Neural progenitor cell (in vitro differentiated cells): Measurements from ENCODE around the gene CCDC136. TPM values are rescaled to one million over a fixed set of nuclear protein-coding genes. Genes with fewer than 3 reads are reported as not detected.

Experiments
- DNase-seq: peaks from one replicate; pipeline ENCODE4 v3.0.0-alpha.2; 2016; ENCODE audit warnings: low spot score
- H2AFZ ChIP-seq: fragments of 200-600 bp; sonication (generic); replicated peaks from 2 replicates; pipeline ENCODE4 v1.6.1; 2016; ENCODE audit warnings: antibody characterized with exemption
- H3F3A ChIP-seq: fragments of 200-600 bp; sonication (generic); 2 replicates; pipeline ENCODE4 v1.6.1; 2016; ENCODE audit warnings: antibody characterized with exemption, low read depth
- H3K27ac ChIP-seq: fragments of 200-600 bp; sonication (generic); 2 replicates; pipeline ENCODE4 v1.5.1; 2016; ENCODE audit warnings: mild to moderate bottlenecking
- H3K27me3 ChIP-seq: fragments of 200-600 bp; sonication (generic); 2 replicates; pipeline ENCODE4 v1.6.1; 2016; ENCODE audit warnings: mild to moderate bottlenecking, moderate library complexity
- H3K36me3 ChIP-seq: fragments of 200-600 bp; sonication (generic); 2 replicates; pipeline ENCODE4 v1.5.1; 2016
- H3K4me1 ChIP-seq: fragments of 200-600 bp; sonication (generic); 2 replicates; pipeline ENCODE4 v1.6.1; 2016; ENCODE audit warnings: mixed run types
- H3K4me2 ChIP-seq: fragments of 200-600 bp; sonication (generic); 2 replicates; pipeline ENCODE4 v1.6.1; 2016
- H3K4me3 ChIP-seq: fragments of 200-600 bp; sonication (generic); 2 replicates; pipeline ENCODE4 v1.5.1; 2016
- H3K79me2 ChIP-seq: fragments of 200-600 bp; sonication (generic); 2 replicates; pipeline ENCODE4 v1.6.1; 2016; ENCODE audit warnings: low read depth
- H3K9ac ChIP-seq: fragments of 200-600 bp; sonication (generic); 2 replicates; pipeline ENCODE4 v1.6.1; 2016
- H3K9me3 ChIP-seq: fragments of 200-600 bp; sonication (generic); 2 replicates; pipeline ENCODE4 v1.5.1; 2016; ENCODE audit warnings: low read depth
- H4K20me1 ChIP-seq: fragments of 200-600 bp; sonication (generic); 2 replicates; pipeline ENCODE4 v1.6.1; 2016; ENCODE audit warnings: low read depth
- H3K27ac Mint-ChIP-seq: 3 replicates; pipeline ENCODE4 v1.8.0; 2021; ENCODE audit warnings: mixed read lengths
- H3K27me3 Mint-ChIP-seq: 2 replicates; pipeline ENCODE4 v1.8.0; 2022; ENCODE audit warnings: low read depth, mild to moderate bottlenecking, inconsistent platforms, moderate library complexity, mixed read lengths; ENCODE audit not compliant: insufficient read depth
- H3K36me3 Mint-ChIP-seq: 3 replicates; pipeline ENCODE4 v1.8.0; 2021; ENCODE audit warnings: mixed read lengths
- H3K4me1 Mint-ChIP-seq: 3 replicates; pipeline ENCODE4 v1.8.0; 2021; ENCODE audit warnings: mixed read lengths
- H3K4me3 Mint-ChIP-seq: 3 replicates; pipeline ENCODE4 v1.8.0; 2021; ENCODE audit warnings: mild to moderate bottlenecking, moderate library complexity, mixed read lengths
- H3K9me3 Mint-ChIP-seq: 3 replicates; pipeline ENCODE4 v1.8.0; 2020; ENCODE audit warnings: mixed read lengths
- EZH2 ChIP-seq: fragments of 200-600 bp; sonication (generic); IDR thresholded peaks from 2 replicates; pipeline ENCODE4 v1.6.1; 2017; ENCODE audit warnings: antibody characterized with exemption, mild to moderate bottlenecking, moderate library complexity
- EZH2phosphoT487 ChIP-seq: fragments of 200-600 bp; sonication (generic); IDR thresholded peaks from 2 replicates; pipeline ENCODE4 v1.6.1; 2017; ENCODE audit warnings: antibody characterized with exemption
- total RNA-seq: library from RNA; depleted of rRNA; stranded (reverse); fragments of >200 nt; gene quantifications from 2 replicates; pipeline ENCODE4 v1.2.3, GENCODE V29; 2015; ENCODE audit warnings: low replicate concordance
- TF ChIP-seq, protein P1 (sequence below): fragments of 200-600 bp; sonication (generic); IDR thresholded peaks from 2 replicates; pipeline ENCODE4 v1.5.1; 2017; ENCODE audit warnings: antibody characterized with exemption, mild to moderate bottlenecking

The CCDC136 gene
- total RNA-seq, 1 donor from 2014 or later: 93.6 TPM

- H4K20me1 ChIP-seq: no peaks in the 10 kb centered on the region
- no peak overlapping the region for H3K27ac Mint-ChIP-seq
Measured at GRCh38 chr7:128847721-128848211, 56.0 kb downstream of the CCDC136 start.

GRCh38 chr7:128848289-128849155 lies 56.8 kb downstream of the CCDC136 start:
- no peaks in the 10 kb centered on the region for H3K4me1 ChIP-seq
- Mint-ChIP-seq H3K4me3 (no peak overlapping the region), H3K27ac (peak overlapping the region; percentile 54), H3K4me1 (no peaks in the 10 kb centered on the region), H3K27me3 (peaks cover 4% of the 10 kb centered on the region), H3K9me3 (no peaks in the 10 kb centered on the region), H3K36me3 (peaks cover 2% of the 10 kb centered on the region)
- H3K9me3 ChIP-seq: no peaks in the 10 kb centered on the region
- H3K4me2 ChIP-seq: no peak overlapping the region
- H3K79me2 ChIP-seq: no peaks in the 10 kb centered on the region
- H4K20me1 ChIP-seq: no peaks in the 10 kb centered on the region
- no peak overlapping the region for H3K27ac ChIP-seq
- no peaks in the 10 kb centered on the region for H3K36me3 ChIP-seq
- H2AFZ ChIP-seq: no peak overlapping the region
- no peak for DNase-seq
- H3K4me3 ChIP-seq: no peak overlapping the region
- no peak overlapping the region for H3K9ac ChIP-seq
- TF ChIP-seq, protein P1, sequence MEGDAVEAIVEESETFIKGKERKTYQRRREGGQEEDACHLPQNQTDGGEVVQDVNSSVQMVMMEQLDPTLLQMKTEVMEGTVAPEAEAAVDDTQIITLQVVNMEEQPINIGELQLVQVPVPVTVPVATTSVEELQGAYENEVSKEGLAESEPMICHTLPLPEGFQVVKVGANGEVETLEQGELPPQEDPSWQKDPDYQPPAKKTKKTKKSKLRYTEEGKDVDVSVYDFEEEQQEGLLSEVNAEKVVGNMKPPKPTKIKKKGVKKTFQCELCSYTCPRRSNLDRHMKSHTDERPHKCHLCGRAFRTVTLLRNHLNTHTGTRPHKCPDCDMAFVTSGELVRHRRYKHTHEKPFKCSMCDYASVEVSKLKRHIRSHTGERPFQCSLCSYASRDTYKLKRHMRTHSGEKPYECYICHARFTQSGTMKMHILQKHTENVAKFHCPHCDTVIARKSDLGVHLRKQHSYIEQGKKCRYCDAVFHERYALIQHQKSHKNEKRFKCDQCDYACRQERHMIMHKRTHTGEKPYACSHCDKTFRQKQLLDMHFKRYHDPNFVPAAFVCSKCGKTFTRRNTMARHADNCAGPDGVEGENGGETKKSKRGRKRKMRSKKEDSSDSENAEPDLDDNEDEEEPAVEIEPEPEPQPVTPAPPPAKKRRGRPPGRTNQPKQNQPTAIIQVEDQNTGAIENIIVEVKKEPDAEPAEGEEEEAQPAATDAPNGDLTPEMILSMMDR: no peak
- TF ChIP-seq EZH2 (no peak), EZH2phosphoT487 (no peak)
- H3F3A ChIP-seq: no peaks in the 10 kb centered on the region
- H3K27me3 ChIP-seq: no peaks in the 10 kb centered on the region

More at GRCh38 chr7:128847721-128848211, 56.0 kb downstream of the CCDC136 start:
- no peaks in the 10 kb centered on the region for H3K9me3 ChIP-seq
- Mint-ChIP-seq H3K9me3 (no peaks in the 10 kb centered on the region), H3K4me1 (no peaks in the 10 kb centered on the region), H3K4me3 (no peak overlapping the region), H3K27me3 (peaks cover 4% of the 10 kb centered on the region), H3K36me3 (peaks cover 2% of the 10 kb centered on the region)
- no peaks in the 10 kb centered on the region for H3K79me2 ChIP-seq
- H3K9ac ChIP-seq: no peak overlapping the region
- H3K27me3 ChIP-seq: no peaks in the 10 kb centered on the region
- H3K4me1 ChIP-seq: no peaks in the 10 kb centered on the region
- TF ChIP-seq, protein P1: no peak
- TF ChIP-seq EZH2phosphoT487: no peak
- no peak overlapping the region for H3K4me3 ChIP-seq
- H3K4me2 ChIP-seq: no peak overlapping the region
- no peaks in the 10 kb centered on the region for H3F3A ChIP-seq
- DNase-seq: no peak
- no peaks in the 10 kb centered on the region for H3K36me3 ChIP-seq
- no peak overlapping the region for H3K27ac ChIP-seq
- H2AFZ ChIP-seq: no peak overlapping the region

DNA sequence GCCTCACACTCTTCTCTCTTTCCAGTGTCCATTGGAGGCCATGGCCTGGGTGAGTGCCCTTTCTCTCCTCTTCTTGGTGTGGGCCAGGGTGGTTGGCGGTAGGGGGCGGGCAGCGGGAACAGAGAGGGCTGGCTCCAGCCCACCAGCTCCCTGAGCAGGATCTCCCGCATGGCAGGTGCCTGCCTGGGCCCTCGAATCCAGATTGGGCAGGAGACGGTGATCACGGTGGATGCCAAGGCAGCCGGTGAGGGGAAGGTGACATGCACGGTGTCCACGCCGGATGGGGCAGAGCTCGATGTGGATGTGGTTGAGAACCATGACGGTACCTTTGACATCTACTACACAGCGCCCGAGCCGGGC lies 57.4 kb downstream of the CCDC136 start:
- no peaks in the 10 kb centered on the region for H4K20me1 ChIP-seq
- Mint-ChIP-seq H3K27ac (no peak overlapping the region), H3K4me1 (no peaks in the 10 kb centered on the region), H3K36me3 (peaks cover 2% of the 10 kb centered on the region), H3K9me3 (no peaks in the 10 kb centered on the region), H3K27me3 (peaks cover 4% of the 10 kb centered on the region), H3K4me3 (no peak overlapping the region)
- no peak overlapping the region for H2AFZ ChIP-seq
- H3K4me1 ChIP-seq: no peaks in the 10 kb centered on the region
- no peaks in the 10 kb centered on the region for H3K79me2 ChIP-seq
- no peak overlapping the region for H3K9ac ChIP-seq
- H3K9me3 ChIP-seq: no peaks in the 10 kb centered on the region
- H3K4me3 ChIP-seq: no peak overlapping the region
- no peak overlapping the region for H3K4me2 ChIP-seq
- H3K36me3 ChIP-seq: no peaks in the 10 kb centered on the region
- H3K27me3 ChIP-seq: no peaks in the 10 kb centered on the region
- H3K27ac ChIP-seq: no peak overlapping the region
- DNase-seq: no peak
- no peaks in the 10 kb centered on the region for H3F3A ChIP-seq
- TF ChIP-seq EZH2phosphoT487 (no peak), EZH2 (no peak)
- TF ChIP-seq, protein P1: no peak
